Measurements from ENCODE around the gene FEZ2.

Gene FEZ2

GRCh38 chr2:36561237-36561944, 36.6 kb downstream of the FEZ2 start:
- peak; percentile 94 for DNase-seq (ENCODE audit: low read depth)

- no peak for DNase-seq (ENCODE audit: low read depth)
Observed at GRCh38 chr2:36560726-36561125, 37.2 kb downstream of the FEZ2 start.

GRCh38 chr2:36559221-36559942, 38.6 kb downstream of the FEZ2 start:
- no peak for DNase-seq (ENCODE audit: low read depth)

- DNase-seq (ENCODE audit: low read depth), result no peak
Observed at GRCh38 chr2:36556842-36557241, 41.1 kb downstream of the FEZ2 start.

- DNase-seq (ENCODE audit: low read depth), result no peak
Observed at GRCh38 chr2:36555789-36556188, 42.2 kb downstream of the FEZ2 start.

GRCh38 chr2:36554531-36554930, 43.4 kb downstream of the FEZ2 start:
- DNase-seq (ENCODE audit: low read depth), result no peak

- no peak for DNase-seq (ENCODE audit: low read depth)
Observed at GRCh38 chr2:36553683-36554082, 44.3 kb downstream of the FEZ2 start.

- no peak for DNase-seq (ENCODE audit: low read depth)
Observed at GRCh38 chr2:36550006-36550405, 48.0 kb downstream of the FEZ2 start.

- no peak for DNase-seq (ENCODE audit: low read depth)
Observed at GRCh38 chr2:36549165-36549574, 48.8 kb downstream of the FEZ2 start.

GRCh38 chr2:36547906-36548305, 50.1 kb downstream of the FEZ2 start:
- DNase-seq (ENCODE audit: low read depth), result no peak

- no peak for DNase-seq (ENCODE audit: low read depth)
Observed at GRCh38 chr2:36545871-36546416, 52.0 kb downstream of the FEZ2 start.

GRCh38 chr2:36544638-36545338, 53.2 kb downstream of the FEZ2 start:
- no peak for DNase-seq (ENCODE audit: low read depth)

GRCh38 chr2:36541891-36542595, 55.9 kb downstream of the FEZ2 start:
- no peak for DNase-seq (ENCODE audit: low read depth)

GRCh38 chr2:36540986-36541754, 56.8 kb downstream of the FEZ2 start:
- no peak for DNase-seq (ENCODE audit: low read depth)

- DNase-seq (ENCODE audit: low read depth), result peak; percentile 61
Observed at GRCh38 chr2:36539631-36540030, 58.3 kb downstream of the FEZ2 start.

- no peak for DNase-seq (ENCODE audit: low read depth)
Observed at GRCh38 chr2:36538335-36538734, 59.6 kb downstream of the FEZ2 start.

GRCh38 chr2:36536776-36537175, 61.2 kb downstream of the FEZ2 start:
- no peak for DNase-seq (ENCODE audit: low read depth)

GRCh38 chr2:36535099-36535498, 62.9 kb downstream of the FEZ2 start:
- no peak for DNase-seq (ENCODE audit: low read depth)

- no peak for DNase-seq (ENCODE audit: low read depth)
Observed at GRCh38 chr2:36534275-36534799, 63.6 kb downstream of the FEZ2 start.

GRCh38 chr2:36530983-36531354, 67.0 kb downstream of the FEZ2 start:
- DNase-seq (ENCODE audit: low read depth), result no peak
